ELF-1 (cell line): ENCODE results near the gene L3MBTL4.

Experiments used
- DNase-seq: peaks from one replicate; pipeline ENCODE4 v3.0.0-alpha.2; 2016; ENCODE audit warnings: low read depth, low spot score

The L3MBTL4 gene

DNA sequence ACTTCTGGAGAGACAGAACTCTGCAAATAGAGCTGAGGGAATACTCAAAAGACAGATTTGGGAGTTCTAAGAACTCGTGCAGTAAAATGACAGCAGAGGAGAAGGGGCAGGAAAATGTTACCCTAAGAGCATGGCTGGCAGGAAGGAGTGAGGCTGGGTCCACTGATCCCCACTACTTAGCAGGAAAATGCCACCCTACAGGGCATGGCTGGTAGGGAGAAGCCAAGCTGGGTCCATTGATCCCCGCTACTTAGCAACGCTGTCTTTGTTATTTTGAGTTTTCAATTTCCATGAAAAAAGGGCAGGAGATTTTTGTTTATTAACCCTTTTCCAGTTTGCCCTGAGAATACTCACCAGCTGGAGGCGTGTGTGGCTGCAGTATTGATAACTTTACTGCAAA, 419.1 kb downstream of the L3MBTL4 start:
- no peak for DNase-seq

GRCh38 chr18:5993938-5994337, 420.8 kb downstream of the L3MBTL4 start:
- no peak for DNase-seq

GRCh38 chr18:5992381-5992780, 422.3 kb downstream of the L3MBTL4 start:
- DNase-seq, result no peak

DNA sequence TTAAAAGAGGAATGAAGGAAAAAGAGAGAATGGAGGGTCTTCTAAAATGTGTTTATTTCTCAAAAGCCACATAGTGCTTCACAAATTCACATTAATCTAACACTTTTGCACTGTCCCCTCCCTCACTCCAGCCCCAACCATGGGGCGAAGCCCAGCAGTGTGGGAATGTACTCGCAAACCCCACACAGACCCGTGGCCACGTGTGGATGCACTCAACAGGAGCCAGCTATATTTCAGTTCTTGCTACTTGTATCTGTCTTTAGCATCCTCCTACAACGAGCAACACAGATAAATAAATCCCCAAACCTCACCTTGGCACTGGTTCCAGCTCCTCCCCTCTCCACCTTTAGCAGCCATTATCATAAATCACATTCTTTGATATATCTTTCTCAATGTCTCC, 427.5 kb downstream of the L3MBTL4 start:
- DNase-seq, result no peak

- DNase-seq, result no peak
Observed at GRCh38 chr18:5986257-5986931, 428.3 kb downstream of the L3MBTL4 start.

- no peak for DNase-seq
Observed at GRCh38 chr18:5984245-5984644, 430.5 kb downstream of the L3MBTL4 start.

DNA sequence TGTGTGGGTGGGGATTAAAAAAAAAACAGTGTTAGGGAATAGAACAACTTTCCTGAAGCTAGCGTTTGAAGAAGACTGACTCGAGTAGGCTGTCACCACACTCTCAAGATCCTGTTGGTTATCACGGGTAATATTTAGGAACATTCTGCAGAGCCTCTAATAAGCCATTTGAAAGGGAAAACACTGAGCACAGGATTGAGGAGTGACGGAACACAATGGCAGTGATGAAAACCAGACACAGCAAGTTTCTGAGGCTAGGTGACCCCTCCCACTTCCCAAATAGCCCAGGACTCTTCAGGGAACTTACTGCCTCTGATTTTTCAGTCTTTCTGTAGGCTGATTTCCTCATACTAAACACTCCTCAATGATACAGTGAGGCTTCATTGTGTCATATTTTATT, 431.2 kb downstream of the L3MBTL4 start:
- DNase-seq, result peak; percentile 55

- DNase-seq, result no peak
Observed at GRCh38 chr18:5982332-5982731, 432.4 kb downstream of the L3MBTL4 start.

DNA sequence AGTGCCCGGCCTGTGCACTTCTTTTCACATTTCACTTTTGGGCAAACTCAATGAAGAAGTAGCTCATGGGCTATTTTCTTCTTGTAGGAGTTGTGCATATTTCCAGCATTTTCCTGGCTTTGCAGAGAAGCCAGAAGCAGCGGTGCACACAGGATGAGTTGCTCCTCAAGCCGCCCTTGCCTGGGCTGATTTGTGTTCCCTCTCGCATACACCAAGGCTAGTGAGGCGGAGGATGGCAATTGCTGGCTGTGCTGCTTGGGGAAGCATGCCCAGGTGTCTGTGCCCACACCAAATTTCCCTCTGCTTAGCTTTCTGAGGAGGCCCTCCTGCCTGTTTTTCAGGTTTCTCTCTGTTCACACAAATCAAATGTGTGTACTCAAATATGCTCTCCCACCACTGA, 434.0 kb downstream of the L3MBTL4 start:
- no peak for DNase-seq

GRCh38 chr18:5979971-5980457, 434.7 kb downstream of the L3MBTL4 start:
- no peak for DNase-seq

GRCh38 chr18:5979176-5979888, 435.4 kb downstream of the L3MBTL4 start:
- no peak for DNase-seq

DNA sequence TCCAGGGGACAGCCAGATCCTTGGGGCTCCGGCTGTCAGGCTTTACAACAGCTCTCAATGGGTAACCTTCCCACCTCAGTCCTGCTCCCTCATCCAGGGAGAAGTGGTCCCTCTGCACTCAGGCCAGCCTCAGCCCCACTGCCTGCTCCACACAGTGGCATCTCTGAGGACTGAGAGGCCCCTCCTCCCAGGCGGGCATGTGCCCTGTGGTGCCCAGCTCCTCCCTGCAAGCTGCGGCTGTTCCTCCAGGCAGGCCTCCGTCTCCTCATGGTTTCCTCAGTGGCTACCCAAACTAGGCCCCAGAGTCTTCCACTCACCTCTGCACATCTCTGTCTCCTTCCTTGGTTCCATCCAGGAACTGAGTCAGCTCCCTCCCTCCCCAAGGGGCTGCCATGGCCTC, 437.7 kb downstream of the L3MBTL4 start:
- DNase-seq, result no peak

DNA sequence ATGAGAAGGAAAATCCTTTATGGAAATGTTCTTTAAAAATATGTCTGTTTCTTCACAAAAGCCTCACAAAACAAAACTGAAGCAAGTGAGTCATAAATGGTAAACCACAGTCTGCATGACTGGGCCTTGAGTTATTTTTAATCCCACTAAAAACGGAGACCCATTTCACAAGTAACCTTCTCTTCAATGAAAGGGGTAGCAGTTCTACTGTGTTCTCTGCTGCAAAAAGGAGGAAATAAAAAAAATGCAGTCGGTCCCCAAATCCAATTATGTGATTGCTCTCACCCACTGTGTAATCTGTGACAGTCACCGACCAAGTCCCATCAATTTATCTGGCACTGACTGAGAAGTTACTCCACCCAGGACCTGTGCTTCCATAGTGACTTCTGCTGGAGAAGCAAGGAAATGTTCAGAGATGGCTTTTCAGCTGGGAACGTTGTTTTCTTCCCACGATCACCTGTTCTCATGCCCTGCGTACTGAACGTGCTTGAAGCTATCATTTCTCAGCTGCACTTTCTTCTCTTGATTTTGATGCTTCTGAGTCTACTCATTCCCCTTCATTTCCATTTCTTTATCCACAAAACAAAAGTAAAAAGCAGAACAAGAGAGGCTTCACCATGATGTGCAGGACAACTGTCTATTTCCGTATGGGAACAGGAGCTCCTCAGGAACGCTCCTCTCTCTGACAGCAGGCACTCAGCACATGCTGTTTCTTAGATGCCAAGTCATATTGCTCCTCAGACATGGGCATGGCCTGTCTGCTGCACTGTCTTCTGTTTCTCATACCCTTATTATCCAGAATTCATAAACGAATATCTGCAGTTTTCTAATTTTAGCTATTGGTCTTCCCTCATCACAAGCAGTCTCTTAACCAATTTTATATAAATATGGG, 439.4 kb downstream of the L3MBTL4 start:
- no peak for DNase-seq

GRCh38 chr18:5974696-5975095, 440.0 kb downstream of the L3MBTL4 start:
- no peak for DNase-seq

GRCh38 chr18:5973099-5973498, 441.6 kb downstream of the L3MBTL4 start:
- DNase-seq, result no peak

DNA sequence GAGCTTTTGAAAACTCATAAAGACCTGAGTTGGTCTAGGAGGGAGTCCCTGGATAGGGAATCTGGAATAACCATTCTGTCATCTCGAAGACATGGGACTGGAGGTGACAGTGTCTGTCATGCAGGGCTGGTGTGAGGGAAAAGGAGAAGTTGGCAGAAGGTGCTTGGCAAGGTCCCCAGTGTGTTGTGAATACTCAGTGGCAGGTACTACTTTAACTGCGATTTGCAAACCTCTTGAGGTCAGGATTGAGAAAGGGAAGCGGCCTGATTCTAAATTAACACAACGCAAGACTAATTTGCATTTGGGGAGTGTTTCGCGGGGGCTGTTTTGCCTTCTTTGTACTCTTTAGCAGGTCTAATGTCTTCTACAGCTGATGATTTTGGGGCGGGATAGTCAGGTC, 442.4 kb downstream of the L3MBTL4 start:
- DNase-seq, result no peak

- no peak for DNase-seq
Observed at GRCh38 chr18:5969989-5970403, 444.7 kb downstream of the L3MBTL4 start.

DNA sequence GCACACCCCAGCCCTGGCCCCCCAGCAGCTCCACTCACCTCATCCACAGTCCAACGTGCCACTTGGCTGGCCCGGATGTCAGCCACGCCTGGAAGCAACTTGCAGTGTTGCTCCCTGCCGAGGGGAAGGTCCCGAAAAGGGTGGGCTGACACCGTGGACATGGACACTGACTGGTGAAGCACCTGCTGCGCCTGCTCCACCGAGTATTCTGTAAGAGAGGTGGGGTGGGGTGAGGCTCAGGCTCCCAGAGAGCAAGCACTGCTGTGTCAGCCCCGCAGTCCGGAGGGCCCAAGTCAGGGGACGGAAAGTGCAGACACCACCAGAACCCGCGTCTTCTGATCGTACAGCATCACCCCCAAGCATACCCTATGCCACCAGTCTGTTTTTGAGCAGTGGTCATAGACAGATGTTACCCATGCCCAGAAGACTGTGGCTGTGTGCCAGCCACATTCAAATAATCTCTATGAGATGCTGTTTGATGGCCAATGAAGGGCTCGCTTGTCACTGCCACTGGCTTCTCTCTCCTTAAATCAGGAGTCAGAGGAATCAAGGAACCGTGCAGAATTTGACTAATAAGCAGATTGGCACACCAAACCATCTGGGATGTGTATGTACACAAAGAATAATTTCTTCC, 445.2 kb downstream of the L3MBTL4 start:
- DNase-seq, result no peak

GRCh38 chr18:5967666-5968065, 447.0 kb downstream of the L3MBTL4 start:
- no peak for DNase-seq

GRCh38 chr18:5967007-5967406, 447.7 kb downstream of the L3MBTL4 start:
- DNase-seq, result no peak

GRCh38 chr18:5966514-5966913, 448.2 kb downstream of the L3MBTL4 start:
- no peak for DNase-seq

DNA sequence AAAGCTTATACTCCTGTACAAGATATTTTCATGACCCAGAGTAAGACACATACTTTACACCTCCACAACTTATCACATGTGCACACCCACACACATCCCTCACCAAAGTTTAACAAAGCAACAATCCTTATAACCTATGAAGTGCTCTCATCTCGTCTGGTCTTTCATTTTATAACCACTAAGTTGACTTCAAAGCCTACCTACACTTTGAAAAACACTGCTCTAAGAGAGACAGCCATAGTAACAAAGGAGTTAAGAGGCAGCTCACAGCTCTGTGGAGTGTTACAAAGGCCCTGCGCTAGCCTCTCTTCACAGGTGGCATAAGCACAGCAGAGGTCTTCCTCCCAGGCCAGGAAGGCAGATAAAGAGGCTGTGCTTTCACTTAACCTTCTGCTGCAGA, 449.7 kb downstream of the L3MBTL4 start:
- DNase-seq, result no peak
